Fibroblast of the aortic adventitia (primary cell): Measurements from ENCODE around the gene NOL12. TPM values are rescaled to one million over a fixed set of nuclear protein-coding genes. Genes with fewer than 3 reads are reported as not detected.

Experiments used
- DNase-seq: peaks from one replicate; pipeline ENCODE4 v3.0.0-alpha.2; 2010; ENCODE audit warnings: low read depth
- H3K4me3 ChIP-seq: 2 replicates; pipeline ENCODE4 v1.5.1; 2011; ENCODE audit warnings: low read depth, mild to moderate bottlenecking, control low read depth, low read length, moderate library complexity
- total RNA-seq: library from RNA; depleted of rRNA; stranded (reverse); fragments of >200 nt; gene quantifications from 2 replicates; pipeline ENCODE4 v1.2.3, GENCODE V29; 2012; ENCODE audit warnings: low replicate concordance
- TF ChIP-seq, protein P1 (sequence below): IDR thresholded peaks from 2 replicates; pipeline ENCODE4 v1.5.1; 2011; ENCODE audit warnings: mild to moderate bottlenecking, low read length, control low read depth, inconsistent platforms; ENCODE audit not compliant: insufficient read depth

Gene NOL12
- total RNA-seq, 1 donor = 12.7 TPM

DNA sequence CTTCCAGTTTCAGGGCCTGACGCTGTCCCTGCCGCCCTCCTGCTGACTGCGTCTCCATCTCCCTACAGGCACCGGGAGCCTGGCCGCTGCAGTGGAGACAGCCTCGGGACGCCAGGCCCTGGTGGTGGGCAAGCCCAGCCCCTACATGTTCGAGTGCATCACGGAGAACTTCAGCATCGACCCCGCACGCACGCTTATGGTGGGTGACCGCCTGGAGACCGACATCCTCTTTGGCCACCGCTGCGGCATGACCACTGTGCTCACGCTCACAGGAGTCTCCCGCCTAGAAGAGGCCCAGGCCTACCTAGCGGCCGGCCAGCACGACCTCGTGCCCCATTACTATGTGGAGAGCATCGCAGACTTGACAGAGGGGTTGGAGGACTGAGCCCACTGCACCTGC lies 20.7 kb upstream of the NOL12 start:
- no peak for DNase-seq
- no peak overlapping the region for H3K4me3 ChIP-seq
- TF ChIP-seq, protein P1, sequence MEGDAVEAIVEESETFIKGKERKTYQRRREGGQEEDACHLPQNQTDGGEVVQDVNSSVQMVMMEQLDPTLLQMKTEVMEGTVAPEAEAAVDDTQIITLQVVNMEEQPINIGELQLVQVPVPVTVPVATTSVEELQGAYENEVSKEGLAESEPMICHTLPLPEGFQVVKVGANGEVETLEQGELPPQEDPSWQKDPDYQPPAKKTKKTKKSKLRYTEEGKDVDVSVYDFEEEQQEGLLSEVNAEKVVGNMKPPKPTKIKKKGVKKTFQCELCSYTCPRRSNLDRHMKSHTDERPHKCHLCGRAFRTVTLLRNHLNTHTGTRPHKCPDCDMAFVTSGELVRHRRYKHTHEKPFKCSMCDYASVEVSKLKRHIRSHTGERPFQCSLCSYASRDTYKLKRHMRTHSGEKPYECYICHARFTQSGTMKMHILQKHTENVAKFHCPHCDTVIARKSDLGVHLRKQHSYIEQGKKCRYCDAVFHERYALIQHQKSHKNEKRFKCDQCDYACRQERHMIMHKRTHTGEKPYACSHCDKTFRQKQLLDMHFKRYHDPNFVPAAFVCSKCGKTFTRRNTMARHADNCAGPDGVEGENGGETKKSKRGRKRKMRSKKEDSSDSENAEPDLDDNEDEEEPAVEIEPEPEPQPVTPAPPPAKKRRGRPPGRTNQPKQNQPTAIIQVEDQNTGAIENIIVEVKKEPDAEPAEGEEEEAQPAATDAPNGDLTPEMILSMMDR = no peak

DNA sequence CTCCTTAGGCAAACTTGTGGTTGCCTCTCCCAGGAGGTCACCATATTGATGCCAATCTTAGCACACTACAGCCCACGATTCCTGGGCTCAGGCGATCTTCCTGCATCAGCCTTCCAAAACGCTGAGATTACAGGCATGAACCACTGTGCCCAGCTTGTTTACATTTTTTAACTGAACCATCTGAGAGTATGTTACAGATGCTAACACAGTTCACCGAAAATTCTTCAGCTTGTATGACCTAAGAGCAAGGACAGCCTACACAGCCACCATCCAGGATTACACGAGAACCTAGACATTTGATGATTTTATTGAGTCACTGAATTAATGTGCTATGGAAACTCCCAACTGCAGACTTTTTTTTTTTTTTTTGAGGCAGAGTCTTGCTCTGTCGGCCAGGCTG lies 16.6 kb upstream of the NOL12 start:
- DNase-seq = no peak
- TF ChIP-seq, protein P1 = no peak
- no peak overlapping the region for H3K4me3 ChIP-seq

DNA sequence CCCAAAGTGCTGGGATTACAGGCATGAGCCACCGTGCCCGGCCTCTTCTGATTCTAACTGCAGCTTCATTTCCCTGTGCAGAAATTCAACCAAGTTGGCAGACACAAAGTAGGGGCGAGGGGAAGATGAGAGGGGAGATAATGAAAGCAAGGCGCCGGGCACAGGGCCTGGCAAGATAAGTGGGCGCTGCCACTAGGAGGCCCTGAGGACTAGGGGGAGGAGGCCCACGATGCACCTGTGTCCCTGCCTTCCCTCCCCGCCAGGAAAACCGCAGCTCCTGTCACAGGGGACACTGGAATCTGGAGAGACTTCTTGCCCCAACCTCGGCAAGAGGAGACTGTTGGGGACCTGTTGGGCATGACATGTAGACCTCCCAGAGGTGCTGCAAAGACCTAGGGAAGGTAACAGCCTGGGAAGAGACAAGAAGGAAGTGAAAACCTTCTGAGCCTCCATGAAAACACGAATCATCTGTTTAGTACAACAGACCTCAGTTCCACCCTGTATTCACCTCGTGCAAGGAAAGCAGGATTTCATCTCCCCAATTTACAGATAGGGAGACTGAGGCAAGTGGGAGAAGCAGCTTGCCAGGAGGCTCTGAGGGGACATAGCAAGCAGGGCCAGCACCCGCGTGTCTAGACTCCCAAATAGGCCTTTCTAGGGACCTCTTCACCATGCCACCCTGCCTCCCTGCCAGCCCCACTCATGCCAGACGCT lies 13.8 kb upstream of the NOL12 start:
- TF ChIP-seq, protein P1 = no peak
- H3K4me3 ChIP-seq = no peak overlapping the region
- no peak for DNase-seq

DNA sequence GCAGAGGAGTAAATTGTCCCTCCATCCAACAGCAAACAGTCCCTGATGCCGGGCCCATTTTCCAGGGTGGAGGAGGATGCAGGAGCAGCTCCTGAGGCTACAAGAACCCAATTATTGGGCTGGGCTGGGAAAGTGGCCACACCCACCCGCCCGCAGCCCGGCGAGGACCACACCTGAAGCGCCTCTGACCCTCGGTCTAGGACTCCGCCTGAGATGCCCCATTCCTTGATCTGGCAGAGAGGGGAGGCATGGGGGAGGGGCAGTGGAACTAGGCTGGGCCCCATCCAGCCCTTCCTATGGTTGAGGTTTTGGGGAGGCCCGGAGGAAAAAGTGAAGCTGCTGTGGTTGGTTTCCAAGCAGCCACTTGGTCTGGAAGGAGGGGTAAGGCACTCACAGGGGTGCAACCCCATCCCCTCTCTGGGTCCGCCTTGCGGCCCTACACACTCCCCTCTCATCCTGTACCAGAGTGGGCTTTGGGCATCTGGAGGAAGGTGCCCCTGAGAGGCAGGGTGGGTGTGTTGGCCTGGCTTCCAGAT lies 13.2 kb upstream of the NOL12 start:
- no peak overlapping the region for H3K4me3 ChIP-seq
- TF ChIP-seq, protein P1 = no peak
- no peak for DNase-seq

DNA sequence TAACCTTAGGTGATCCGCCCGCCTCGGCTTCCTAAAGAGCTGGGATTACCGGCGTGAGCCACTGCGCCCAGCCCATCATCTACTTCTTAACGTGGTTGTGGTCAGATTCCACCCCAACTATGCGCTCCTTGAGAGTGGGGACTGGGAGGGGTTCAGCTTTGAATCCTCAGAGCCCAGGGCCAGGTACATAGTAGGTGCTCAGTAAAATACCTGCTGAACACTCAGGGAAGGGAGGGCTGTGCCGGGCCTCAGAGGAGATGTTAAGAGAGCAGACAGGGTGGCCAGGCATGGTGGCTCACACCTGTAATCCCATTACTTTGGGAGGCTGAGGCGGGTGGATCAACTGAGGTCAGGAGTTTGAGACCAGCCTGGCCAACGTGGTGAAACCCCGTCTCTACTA lies 11.9 kb upstream of the NOL12 start:
- no peak overlapping the region for H3K4me3 ChIP-seq
- TF ChIP-seq, protein P1 = no peak
- DNase-seq = no peak

DNA sequence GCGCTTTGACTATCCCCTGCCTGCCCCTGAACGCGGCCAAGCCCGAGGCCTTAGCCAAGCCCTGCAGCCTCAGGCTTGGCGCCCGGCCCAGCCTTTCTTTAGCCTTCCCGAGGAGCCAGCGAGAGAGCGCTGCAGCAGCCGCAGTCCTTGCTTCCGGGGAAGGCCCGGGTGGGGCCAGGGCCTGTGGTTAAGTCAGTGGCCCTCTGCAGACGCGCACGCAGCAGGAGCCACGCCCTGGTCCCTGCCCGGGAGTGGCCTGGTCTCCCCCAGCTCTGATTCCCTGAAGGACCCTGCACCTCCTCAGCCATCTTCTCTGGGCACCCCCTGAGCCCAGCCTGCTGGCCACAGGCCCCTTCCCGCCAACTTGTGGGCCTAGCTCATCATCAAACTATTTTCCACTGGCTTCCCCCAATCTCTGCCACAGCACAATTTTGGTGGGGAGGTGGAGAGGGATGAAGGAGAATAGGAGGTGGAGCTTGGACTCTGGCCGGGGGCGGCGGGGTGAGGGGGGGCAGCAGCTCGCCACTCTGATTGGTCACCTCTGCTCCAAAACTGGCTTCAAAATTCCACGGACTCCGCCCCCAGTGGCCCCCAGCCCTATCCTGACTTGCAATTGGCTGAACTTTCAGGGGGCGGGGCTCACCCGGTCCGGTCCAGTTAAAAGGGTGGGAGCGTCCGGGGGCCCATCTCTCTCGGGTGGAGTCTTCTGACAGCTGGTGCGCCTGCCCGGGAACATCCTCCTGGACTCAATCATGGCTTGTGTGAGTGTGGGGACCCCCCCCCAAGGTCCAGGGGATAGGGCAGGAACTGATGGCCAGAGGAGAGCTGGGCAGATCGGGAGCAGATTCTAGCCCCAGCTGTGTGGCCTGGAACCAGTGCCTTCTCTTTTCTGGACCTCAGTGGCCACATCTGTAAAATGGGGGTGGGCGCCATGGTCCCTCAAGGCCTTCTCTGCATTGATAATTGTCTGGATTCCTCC lies 10.9 kb upstream of the NOL12 start, which contains the start of gene LGALS1:
TSS of gene LGALS1 (plus strand) at position 686 of the 979 bp plus-strand sequence. CDS start at position 753, 67 bp downstream.
- peak within 1 kb of the TSS; percentile 72 for H3K4me3 ChIP-seq
- TF ChIP-seq, protein P1 = peak; percentile 33
- DNase-seq = peak; percentile 99
